Loucy (cell line): ENCODE data around the gene DENND6A.

ENCODE experiments used
- EZH2phosphoT487 ChIP-seq: fragments of 200-600 bp; IDR thresholded peaks from 2 replicates; pipeline ENCODE4 v1.6.1; 2018; ENCODE audit warnings: antibody characterized with exemption, mild to moderate bottlenecking, moderate library complexity, borderline replicate concordance
- TF ChIP-seq, protein P1 (sequence below): fragments of 200-600 bp; sonication (generic); conservative IDR thresholded peaks from 2 replicates; pipeline ENCODE4 v1.5.1; 2014; ENCODE audit warnings: mild to moderate bottlenecking, antibody characterized with exemption, low read length

DNA sequence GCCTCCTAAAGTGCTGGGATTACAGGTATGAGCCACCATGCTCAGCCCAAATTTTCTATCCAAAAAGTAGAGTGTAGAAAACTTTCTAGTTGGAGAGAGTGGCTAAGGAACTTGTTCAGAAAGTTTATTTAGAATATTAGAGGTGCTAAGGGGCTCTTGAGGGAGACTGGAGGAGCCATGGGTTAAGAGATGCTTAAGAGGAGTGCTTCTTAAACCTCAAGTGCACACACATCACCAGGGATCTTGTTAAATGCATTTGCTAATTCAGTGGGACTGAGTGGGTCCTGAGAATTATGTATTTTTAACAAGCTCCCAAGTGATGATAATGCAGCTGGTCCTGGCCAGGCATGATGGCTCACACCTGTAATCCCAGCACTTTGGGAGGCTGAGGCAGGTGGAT is 33.5 kb upstream of the DENND6A start:
- TF ChIP-seq, protein P1, sequence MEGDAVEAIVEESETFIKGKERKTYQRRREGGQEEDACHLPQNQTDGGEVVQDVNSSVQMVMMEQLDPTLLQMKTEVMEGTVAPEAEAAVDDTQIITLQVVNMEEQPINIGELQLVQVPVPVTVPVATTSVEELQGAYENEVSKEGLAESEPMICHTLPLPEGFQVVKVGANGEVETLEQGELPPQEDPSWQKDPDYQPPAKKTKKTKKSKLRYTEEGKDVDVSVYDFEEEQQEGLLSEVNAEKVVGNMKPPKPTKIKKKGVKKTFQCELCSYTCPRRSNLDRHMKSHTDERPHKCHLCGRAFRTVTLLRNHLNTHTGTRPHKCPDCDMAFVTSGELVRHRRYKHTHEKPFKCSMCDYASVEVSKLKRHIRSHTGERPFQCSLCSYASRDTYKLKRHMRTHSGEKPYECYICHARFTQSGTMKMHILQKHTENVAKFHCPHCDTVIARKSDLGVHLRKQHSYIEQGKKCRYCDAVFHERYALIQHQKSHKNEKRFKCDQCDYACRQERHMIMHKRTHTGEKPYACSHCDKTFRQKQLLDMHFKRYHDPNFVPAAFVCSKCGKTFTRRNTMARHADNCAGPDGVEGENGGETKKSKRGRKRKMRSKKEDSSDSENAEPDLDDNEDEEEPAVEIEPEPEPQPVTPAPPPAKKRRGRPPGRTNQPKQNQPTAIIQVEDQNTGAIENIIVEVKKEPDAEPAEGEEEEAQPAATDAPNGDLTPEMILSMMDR: no peak
- TF ChIP-seq EZH2phosphoT487: no peak
